Colonic mucosa (tissue), 4 donors: ENCODE data around the gene GADD45B. TPM values are rescaled to one million over a fixed set of nuclear protein-coding genes. Genes with fewer than 3 reads are reported as not detected.
A peak's percentile ranks its signal among the peaks of the same experiment; 100 is the strongest.

Source experiments
- DNase-seq: peaks from one replicate; pipeline ENCODE4 v3.0.0-alpha.2; 2020
- H3K27ac ChIP-seq: fragments of 200-600 bp; one replicate; pipeline ENCODE4 v1.8.0; 2021
- H3K27me3 ChIP-seq: fragments of 200-600 bp; one replicate; pipeline ENCODE4 v1.8.0; 2021
- H3K36me3 ChIP-seq: fragments of 200-600 bp; one replicate; pipeline ENCODE4 v1.8.0; 2021
- H3K4me1 ChIP-seq: fragments of 200-600 bp; one replicate; pipeline ENCODE4 v1.8.0; 2021; ENCODE audit warnings: mild to moderate bottlenecking
- H3K4me3 ChIP-seq: fragments of 200-600 bp; one replicate; pipeline ENCODE4 v1.8.0; 2021
- H3K9ac ChIP-seq, 2 donors: one replicate each; pipeline ENCODE4 v1.7.0; 2013; ENCODE audit warnings: control low read depth in 2 of 2, low read depth in 2 of 2, low read length in 2 of 2
- H3K9me3 ChIP-seq: fragments of 200-600 bp; one replicate; pipeline ENCODE4 v1.8.0; 2021
- intact Hi-C: fragments of 100-400 bp; cut with DNase I; formaldehyde crosslinking; loops from one replicate; pipeline ENCODE4 v1.14.1; 2022
- total RNA-seq, 2 donors: library from RNA; stranded (reverse); fragmentation: NEBNext Ultra II Directional in 1 of 2; extraction: Animal tissue kit (Norgen Biotek cat#: 25700) in 1 of 2; gene quantifications; one replicate each; pipeline ENCODE4 v1.2.1, GENCODE V29; 2021
- TF ChIP-seq, protein P1 (sequence below): fragments of 200-600 bp; IDR thresholded peaks from one replicate; pipeline ENCODE4 v1.8.0; 2022; ENCODE audit warnings: antibody characterized with exemption, mild to moderate bottlenecking
- donor health status: healthy.
- donor health status: DM: no; HTN: no; CAD: no.
- donor health status: DM: no; HTN: no; CAD: no.

Gene GADD45B
- total RNA-seq, 2 donors from 2014 or later = 17.5 to 21.6 TPM

DNA sequence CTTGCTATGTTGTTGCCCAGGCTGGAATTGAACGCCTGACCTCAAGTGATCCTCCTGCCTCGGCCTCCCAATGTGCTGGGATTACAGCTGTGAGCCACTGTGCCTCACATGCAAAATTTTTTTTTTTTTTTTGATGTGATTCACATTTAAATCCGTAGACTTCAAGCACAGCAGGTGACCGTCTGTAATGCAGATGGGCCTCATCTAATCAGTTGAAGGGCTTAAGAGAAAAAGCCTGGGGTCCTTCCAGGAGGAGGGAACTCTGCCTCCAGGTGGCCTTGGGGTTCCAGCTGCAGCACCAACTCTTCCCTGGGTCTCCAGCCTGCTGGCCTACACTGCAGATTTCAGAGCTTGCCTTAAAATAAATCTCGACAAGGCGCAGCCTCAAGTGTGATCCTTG is 43.6 kb downstream of the GADD45B start:
- Histone ChIP-seq H3K4me1 (no peaks in the 10 kb centered on the region), H3K9me3 (no peaks in the 10 kb centered on the region), H3K27me3 (no peaks in the 10 kb centered on the region), H3K4me3 (no peak overlapping the region), H3K36me3 (no peaks in the 10 kb centered on the region), H3K27ac (no peak overlapping the region), H3K9ac (no peak overlapping the region)
- DNase-seq = no peak
- intact Hi-C loops = no loop called here
- TF ChIP-seq, protein P1, sequence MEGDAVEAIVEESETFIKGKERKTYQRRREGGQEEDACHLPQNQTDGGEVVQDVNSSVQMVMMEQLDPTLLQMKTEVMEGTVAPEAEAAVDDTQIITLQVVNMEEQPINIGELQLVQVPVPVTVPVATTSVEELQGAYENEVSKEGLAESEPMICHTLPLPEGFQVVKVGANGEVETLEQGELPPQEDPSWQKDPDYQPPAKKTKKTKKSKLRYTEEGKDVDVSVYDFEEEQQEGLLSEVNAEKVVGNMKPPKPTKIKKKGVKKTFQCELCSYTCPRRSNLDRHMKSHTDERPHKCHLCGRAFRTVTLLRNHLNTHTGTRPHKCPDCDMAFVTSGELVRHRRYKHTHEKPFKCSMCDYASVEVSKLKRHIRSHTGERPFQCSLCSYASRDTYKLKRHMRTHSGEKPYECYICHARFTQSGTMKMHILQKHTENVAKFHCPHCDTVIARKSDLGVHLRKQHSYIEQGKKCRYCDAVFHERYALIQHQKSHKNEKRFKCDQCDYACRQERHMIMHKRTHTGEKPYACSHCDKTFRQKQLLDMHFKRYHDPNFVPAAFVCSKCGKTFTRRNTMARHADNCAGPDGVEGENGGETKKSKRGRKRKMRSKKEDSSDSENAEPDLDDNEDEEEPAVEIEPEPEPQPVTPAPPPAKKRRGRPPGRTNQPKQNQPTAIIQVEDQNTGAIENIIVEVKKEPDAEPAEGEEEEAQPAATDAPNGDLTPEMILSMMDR = no peak

DNA sequence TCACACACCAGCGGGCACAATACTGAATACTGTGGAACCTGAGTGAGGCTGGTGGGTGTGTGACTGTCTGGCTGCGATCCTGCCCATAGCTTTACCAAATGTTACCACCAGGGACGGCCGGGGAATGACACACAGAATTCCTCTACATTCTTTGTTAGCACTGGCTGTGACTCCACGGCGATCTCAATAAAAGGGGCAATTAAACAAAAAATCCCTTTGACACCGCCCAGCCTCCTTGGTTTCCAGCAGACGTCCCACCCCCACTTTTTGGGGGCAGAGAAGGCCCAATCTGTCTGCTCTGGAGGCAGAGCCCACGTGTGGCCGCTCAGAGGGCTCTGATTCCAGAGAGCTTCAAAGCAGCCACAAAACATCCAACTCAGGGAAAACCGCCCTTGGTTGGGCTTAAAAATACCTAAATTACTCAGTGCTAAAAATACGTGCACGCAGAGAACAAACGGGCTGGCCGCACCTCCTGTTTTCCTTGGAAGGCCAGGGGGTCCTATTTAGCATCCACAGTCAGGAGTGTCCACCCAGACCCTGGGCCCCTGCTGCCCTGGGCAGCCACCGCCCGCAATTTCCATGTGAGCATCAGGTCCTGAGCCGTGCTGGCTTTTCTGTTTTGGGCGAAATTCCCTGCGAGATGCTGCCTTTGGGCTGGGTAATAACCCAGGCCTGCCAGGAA is 47.8 kb downstream of the GADD45B start:
- H3K36me3 ChIP-seq = no peaks in the 10 kb centered on the region
- no peaks in the 10 kb centered on the region for H3K27me3 ChIP-seq
- no peak overlapping the region for H3K9ac ChIP-seq
- intact Hi-C loops = no loop called here
- H3K4me3 ChIP-seq = no peak overlapping the region
- DNase-seq = no peak
- TF ChIP-seq, protein P1 = no peak
- H3K27ac ChIP-seq = no peak overlapping the region
- H3K4me1 ChIP-seq = no peaks in the 10 kb centered on the region
- no peaks in the 10 kb centered on the region for H3K9me3 ChIP-seq

DNA sequence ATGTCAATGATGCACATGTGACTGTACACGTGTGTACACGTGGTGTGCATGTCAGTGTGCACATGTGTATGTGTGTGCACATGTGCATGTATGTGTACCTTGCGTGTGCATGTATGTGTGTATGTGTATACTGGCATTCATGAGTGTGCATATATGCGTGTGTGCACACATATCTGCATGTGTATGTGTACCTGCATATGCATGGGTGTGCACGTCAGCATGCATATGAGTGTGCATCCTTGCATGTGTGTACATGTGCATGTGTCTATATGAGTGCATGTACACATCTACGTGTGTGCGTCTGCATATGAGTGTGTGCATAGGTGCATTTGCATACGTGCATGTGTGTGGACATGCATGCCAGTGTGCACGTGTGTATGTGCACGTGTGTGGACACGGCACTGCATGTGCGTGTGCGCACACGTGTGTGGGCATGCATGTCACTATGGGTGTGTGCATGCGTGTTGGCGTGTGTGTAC is 48.5 kb downstream of the GADD45B start:
- H3K27ac ChIP-seq = no peak overlapping the region
- intact Hi-C loops = no loop called here
- H3K36me3 ChIP-seq = no peaks in the 10 kb centered on the region
- no peak overlapping the region for H3K9ac ChIP-seq
- DNase-seq = no peak
- H3K27me3 ChIP-seq = no peaks in the 10 kb centered on the region
- H3K4me3 ChIP-seq = no peak overlapping the region
- TF ChIP-seq, protein P1 = no peak
- no peaks in the 10 kb centered on the region for H3K9me3 ChIP-seq
- no peaks in the 10 kb centered on the region for H3K4me1 ChIP-seq

DNA sequence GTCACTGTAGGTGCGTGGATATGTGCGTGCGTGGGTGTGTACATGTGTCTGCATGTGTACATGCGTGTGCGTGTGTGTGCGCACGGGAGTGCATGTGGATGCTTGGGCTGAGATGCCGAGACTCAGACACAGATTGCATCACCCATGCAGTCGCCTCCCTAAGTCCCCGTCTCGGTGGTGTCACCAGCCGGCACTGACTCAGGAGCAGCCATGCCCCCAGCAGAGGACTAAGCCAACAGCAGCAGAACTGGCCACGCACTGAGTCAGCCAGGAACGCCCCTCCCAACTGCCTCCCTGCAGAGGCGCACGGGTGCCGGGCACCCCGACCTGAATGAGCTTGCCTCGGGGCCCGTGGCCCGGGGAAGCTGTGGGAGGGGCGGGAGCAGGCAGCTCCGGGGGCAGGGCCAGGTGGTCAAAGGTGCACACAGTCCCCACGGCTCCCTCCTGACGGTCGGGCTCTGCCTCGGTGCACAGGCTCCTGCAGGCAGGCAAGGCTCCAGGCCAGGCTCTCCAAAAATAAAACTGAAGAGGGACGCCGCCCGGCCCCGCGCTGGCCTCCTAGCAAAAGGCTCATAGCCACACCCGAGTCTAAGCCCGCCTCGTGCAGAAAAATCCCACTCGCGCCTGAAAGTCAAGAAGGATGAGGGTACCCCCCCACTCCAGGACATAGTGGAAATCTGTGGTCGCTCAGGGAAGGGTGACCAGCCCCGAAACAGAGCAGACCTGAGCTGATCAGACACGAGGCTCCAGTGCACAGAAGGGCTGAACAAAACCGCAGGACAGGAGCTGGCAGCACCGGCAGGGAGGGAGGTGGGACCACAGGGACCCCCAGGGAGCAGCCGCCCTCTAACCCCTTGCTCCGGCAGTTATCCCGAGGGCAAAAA is 49.2 kb downstream of the GADD45B start:
- Histone ChIP-seq H3K36me3 (no peaks in the 10 kb centered on the region), H3K9me3 (no peaks in the 10 kb centered on the region), H3K27ac (no peak overlapping the region), H3K27me3 (no peaks in the 10 kb centered on the region), H3K9ac (no peak overlapping the region), H3K4me3 (peak overlapping the region; percentile 15), H3K4me1 (no peaks in the 10 kb centered on the region)
- TF ChIP-seq, protein P1 = no peak
- intact Hi-C loops = no loop called here
- no peak for DNase-seq

DNA sequence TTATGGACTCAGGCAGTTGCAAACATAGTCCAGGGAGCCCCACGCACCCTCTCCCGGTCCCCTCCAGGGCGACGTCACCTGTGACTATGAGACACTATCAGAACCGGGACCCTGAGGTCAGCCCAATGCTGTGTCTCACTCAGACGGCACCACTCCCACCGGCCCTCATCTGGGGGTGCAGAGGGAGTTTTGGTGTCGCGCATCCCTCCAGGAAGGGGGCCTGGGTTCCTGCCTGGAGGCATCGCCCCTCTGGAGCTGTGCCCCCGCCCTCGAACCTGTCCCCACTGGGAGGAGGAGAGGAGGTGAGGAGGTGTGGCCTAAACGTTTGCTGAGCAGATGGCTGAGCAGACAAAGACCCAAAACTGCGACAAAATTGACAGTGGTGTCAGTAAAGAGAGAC is 51.2 kb downstream of the GADD45B start:
- no peak for DNase-seq

More for the DNA sequence above, 51.2 kb downstream of the GADD45B start:
- intact Hi-C loops = no loop called here
- no peak overlapping the region for H3K4me3 ChIP-seq
- H3K27ac ChIP-seq = no peak overlapping the region
- TF ChIP-seq, protein P1 = no peak
- no peaks in the 10 kb centered on the region for H3K4me1 ChIP-seq
- H3K36me3 ChIP-seq = no peaks in the 10 kb centered on the region
- no peaks in the 10 kb centered on the region for H3K9me3 ChIP-seq
- H3K27me3 ChIP-seq = no peaks in the 10 kb centered on the region
- H3K9ac ChIP-seq = no peak overlapping the region
